HEK293 (cell line): ENCODE data around the gene TPST1.

Experiments
- CTCF ChIA-PET: fragments of 350-600 bp; formaldehyde crosslinking; extraction: SDS; loops from one replicate; lab custom pipeline; 2021; ENCODE audit warnings: antibody characterized with exemption; lab: Yijun Ruan, JAX
- POLR2A ChIA-PET: fragments of 300-600 bp; formaldehyde crosslinking; extraction: SDS; loops from one replicate; lab custom pipeline; 2020; ENCODE audit warnings: antibody characterized with exemption, inconsistent platforms; lab: Yijun Ruan, JAX
- H3K27ac ChIP-seq: fragments of 200-500 bp; sonication (Bioruptor generic); 2 replicates; pipeline ENCODE4 v1.5.1; 2014; ENCODE audit warnings: low read depth, low read length, control low read depth, inconsistent platforms; ENCODE audit errors: extremely low read depth
- H3K36me3 ChIP-seq, 2 experiments: fragments of 200-500 bp in 1 of 2; sonication (Bioruptor generic) in 1 of 2; 1 replicate in 1 of 2; 2 replicates in 1 of 2; pipeline ENCODE4 v1.5.1; 2014 to 2017; ENCODE audit warnings: inconsistent platforms in 2 of 2, low read length in 2 of 2; ENCODE audit not compliant: control insufficient read depth in 2 of 2, insufficient read depth in 1 of 2
- H3K4me1 ChIP-seq: fragments of 200-500 bp; sonication (Bioruptor generic); 2 replicates; pipeline ENCODE4 v1.5.1; 2014; ENCODE audit warnings: mild to moderate bottlenecking, low read length, inconsistent platforms; ENCODE audit not compliant: control insufficient read depth, insufficient read depth
- H3K4me3 ChIP-seq: 2 replicates; pipeline ENCODE4 v1.5.1; 2011; ENCODE audit warnings: low read depth, mild to moderate bottlenecking, control low read depth, low read length, moderate library complexity
- H3K9me3 ChIP-seq: fragments of 200-500 bp; sonication (Bioruptor generic); 2 replicates; pipeline ENCODE4 v1.5.1; 2014; ENCODE audit warnings: low read depth, low read length, inconsistent platforms; ENCODE audit not compliant: control insufficient read depth, insufficient read depth
- BCL11A ChIP-seq: fragments of 450-650 bp; formaldehyde crosslinking; IDR thresholded peaks from 2 replicates; pipeline ENCODE4 v1.5.1; 2016; ENCODE audit warnings: low read depth, missing biosample characterization, missing genetic modification characterization
- GLIS2 ChIP-seq: fragments of 450-650 bp; formaldehyde crosslinking; IDR thresholded peaks from 2 replicates; pipeline ENCODE4 v1.5.1; 2016; ENCODE audit warnings: missing biosample characterization, missing genetic modification characterization
- PRDM1 ChIP-seq: fragments of 450-650 bp; formaldehyde crosslinking; IDR thresholded peaks from 2 replicates; pipeline ENCODE4; 2016; ENCODE audit warnings: missing biosample characterization, missing genetic modification characterization
- PRDM6 ChIP-seq: fragments of 450-650 bp; formaldehyde crosslinking; IDR thresholded peaks from 2 replicates; pipeline ENCODE4 v1.5.1; 2017; ENCODE audit warnings: missing biosample characterization, missing genetic modification characterization
- REPIN1 ChIP-seq: fragments of 450-650 bp; formaldehyde crosslinking; IDR thresholded peaks from 2 replicates; pipeline ENCODE4 v1.5.1; 2017; ENCODE audit warnings: missing biosample characterization, missing genetic modification characterization, low read depth
- SCRT1 ChIP-seq: fragments of 450-650 bp; formaldehyde crosslinking; IDR thresholded peaks from 2 replicates; pipeline ENCODE4 v1.5.1; 2016; ENCODE audit warnings: missing biosample characterization, missing genetic modification characterization, borderline replicate concordance
- TCF7L2 ChIP-seq: IDR thresholded peaks from 2 replicates; pipeline ENCODE4 v1.6.1; 2011; ENCODE audit warnings: low read depth, mild to moderate bottlenecking, inconsistent platforms, low read length, moderate library complexity, borderline replicate concordance
- TRIM28 ChIP-seq: IDR thresholded peaks from 2 replicates; pipeline ENCODE4 v1.6.1; 2011; ENCODE audit warnings: low read length, control low read depth, borderline replicate concordance
- ZEB2 ChIP-seq: fragments of 450-650 bp; formaldehyde crosslinking; IDR thresholded peaks from 2 replicates; pipeline ENCODE4 v1.5.1; 2016; ENCODE audit warnings: missing biosample characterization, missing genetic modification characterization
- ZFP69B ChIP-seq: fragments of 450-650 bp; formaldehyde crosslinking; IDR thresholded peaks from 2 replicates; pipeline ENCODE4 v1.5.1; 2016; ENCODE audit warnings: missing biosample characterization, missing genetic modification characterization
- ZNF10 ChIP-seq: fragments of 450-650 bp; formaldehyde crosslinking; IDR thresholded peaks from 2 replicates; pipeline ENCODE4 v1.5.1; 2017; ENCODE audit warnings: missing biosample characterization, missing genetic modification characterization
- ZNF280C ChIP-seq: fragments of 450-650 bp; formaldehyde crosslinking; IDR thresholded peaks from 2 replicates; pipeline ENCODE4 v1.5.1; 2016; ENCODE audit warnings: missing biosample characterization, missing genetic modification characterization
- ZNF302 ChIP-seq: fragments of 450-650 bp; formaldehyde crosslinking; IDR thresholded peaks from 2 replicates; pipeline ENCODE4 v1.5.1; 2016; ENCODE audit warnings: missing biosample characterization, missing genetic modification characterization, low read depth
- ZNF341 ChIP-seq: fragments of 450-650 bp; formaldehyde crosslinking; IDR thresholded peaks from 2 replicates; pipeline ENCODE4; 2016; ENCODE audit warnings: low read depth, missing biosample characterization, missing genetic modification characterization
- ZNF350 ChIP-seq: fragments of 450-650 bp; formaldehyde crosslinking; IDR thresholded peaks from 2 replicates; pipeline ENCODE4 v1.5.0; 2017; ENCODE audit warnings: missing biosample characterization, mild to moderate bottlenecking, missing genetic modification characterization
- ZNF366 ChIP-seq: fragments of 450-650 bp; formaldehyde crosslinking; conservative IDR thresholded peaks from 2 replicates; pipeline ENCODE4 v1.5.1; 2016; ENCODE audit warnings: missing biosample characterization, missing genetic modification characterization
- ZNF416 ChIP-seq: fragments of 450-650 bp; formaldehyde crosslinking; IDR thresholded peaks from 2 replicates; pipeline ENCODE4 v1.5.1; 2016; ENCODE audit warnings: missing biosample characterization, missing genetic modification characterization
- ZNF423 ChIP-seq: fragments of 450-650 bp; formaldehyde crosslinking; IDR thresholded peaks from 2 replicates; pipeline ENCODE4 v1.5.1; 2016; ENCODE audit warnings: missing biosample characterization, missing genetic modification characterization
- ZNF473 ChIP-seq: fragments of 450-650 bp; formaldehyde crosslinking; IDR thresholded peaks from 2 replicates; pipeline ENCODE4 v1.5.1; 2017; ENCODE audit warnings: missing biosample characterization, missing genetic modification characterization
- ZNF514 ChIP-seq: fragments of 450-650 bp; formaldehyde crosslinking; IDR thresholded peaks from 2 replicates; pipeline ENCODE4 v1.5.1; 2016; ENCODE audit warnings: missing biosample characterization, missing genetic modification characterization
- ZNF561 ChIP-seq: fragments of 450-650 bp; IDR thresholded peaks from 2 replicates; pipeline ENCODE4 v1.5.1; 2018; ENCODE audit warnings: missing biosample characterization, missing genetic modification characterization, borderline replicate concordance
- ZNF654 ChIP-seq: fragments of 450-650 bp; formaldehyde crosslinking; IDR thresholded peaks from 2 replicates; pipeline ENCODE4 v1.5.1; 2016; ENCODE audit warnings: low read depth, missing biosample characterization, missing genetic modification characterization
- ZNF701 ChIP-seq: fragments of 450-650 bp; formaldehyde crosslinking; IDR thresholded peaks from 2 replicates; pipeline ENCODE4 v1.5.1; 2016; ENCODE audit warnings: missing biosample characterization, missing genetic modification characterization
- ZNF704 ChIP-seq: fragments of 450-650 bp; formaldehyde crosslinking; IDR thresholded peaks from 2 replicates; pipeline ENCODE4 v1.5.1; 2016; ENCODE audit warnings: missing biosample characterization, missing genetic modification characterization
- TF ChIP-seq, protein P1 (sequence below): fragments of 450-650 bp; formaldehyde crosslinking; IDR thresholded peaks from 2 replicates; pipeline ENCODE4 v1.5.1; 2016; ENCODE audit warnings: missing biosample characterization, missing genetic modification characterization
- TF ChIP-seq, protein P2 (sequence below): fragments of 450-650 bp; formaldehyde crosslinking; IDR thresholded peaks from 2 replicates; pipeline ENCODE4 v1.5.1; 2016; ENCODE audit warnings: missing biosample characterization, missing genetic modification characterization

Gene TPST1

GRCh38 chr7:66296001-66296521 lies 90.9 kb downstream of the TPST1 start:
- no peak overlapping the region for H3K4me3 ChIP-seq
- no peak overlapping the region for H3K27ac ChIP-seq
- TF ChIP-seq ZNF341 (tag by site-specific recombination) (no peak), ZEB2 (tag by site-specific recombination) (no peak), BCL11A (tag by site-specific recombination) (no peak), ZNF473 (no peak), ZNF366 (tag by site-specific recombination) (no peak), TCF7L2 (no peak), ZNF416 (tag by site-specific recombination) (no peak), PRDM1 (tag by site-specific recombination) (no peak), ZNF704 (tag by site-specific recombination) (no peak), ZFP69B (tag by site-specific recombination) (no peak), ZNF701 (no peak), ZNF302 (no peak), ZNF10 (tag by site-specific recombination) (no peak), ZNF350 (tag by site-specific recombination) (no peak), ZNF654 (tag by site-specific recombination) (no peak), ZNF280C (tag by site-specific recombination) (no peak), ZNF423 (tag by site-specific recombination) (no peak)
- TF ChIP-seq, protein P1, sequence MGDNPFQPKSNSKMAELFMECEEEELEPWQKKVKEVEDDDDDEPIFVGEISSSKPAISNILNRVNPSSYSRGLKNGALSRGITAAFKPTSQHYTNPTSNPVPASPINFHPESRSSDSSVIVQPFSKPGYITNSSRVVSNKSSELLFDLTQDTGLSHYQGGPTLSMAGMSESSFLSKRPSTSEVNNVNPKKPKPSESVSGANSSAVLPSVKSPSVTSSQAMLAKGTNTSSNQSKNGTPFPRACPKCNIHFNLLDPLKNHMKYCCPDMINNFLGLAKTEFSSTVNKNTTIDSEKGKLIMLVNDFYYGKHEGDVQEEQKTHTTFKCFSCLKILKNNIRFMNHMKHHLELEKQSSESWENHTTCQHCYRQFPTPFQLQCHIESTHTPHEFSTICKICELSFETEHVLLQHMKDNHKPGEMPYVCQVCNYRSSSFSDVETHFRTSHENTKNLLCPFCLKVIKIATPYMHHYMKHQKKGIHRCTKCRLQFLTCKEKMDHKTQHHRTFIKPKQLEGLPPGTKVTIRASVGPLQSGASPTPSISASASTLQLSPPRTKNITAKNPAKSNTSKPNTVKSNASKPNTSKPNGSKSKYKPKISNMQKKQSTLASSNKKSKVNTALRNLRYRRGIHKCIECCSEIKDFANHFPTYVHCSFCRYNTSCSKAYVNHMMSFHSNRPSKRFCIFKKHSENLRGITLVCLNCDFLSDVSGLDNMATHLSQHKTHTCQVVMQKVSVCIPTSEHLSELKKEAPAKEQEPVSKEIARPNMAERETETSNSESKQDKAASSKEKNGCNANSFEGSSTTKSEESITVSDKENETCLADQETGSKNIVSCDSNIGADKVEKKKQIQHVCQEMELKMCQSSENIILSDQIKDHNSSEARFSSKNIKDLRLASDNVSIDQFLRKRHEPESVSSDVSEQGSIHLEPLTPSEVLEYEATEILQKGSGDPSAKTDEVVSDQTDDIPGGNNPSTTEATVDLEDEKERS (tag by site-specific recombination) = no peak
- ChIA-PET CTCF (interaction anchor here (0.9 kb wide), 1 partner anchor 9 kb away, joined by 4 read pairs; no protein-coding TSS in a partner anchor), POLR2A (no interaction called here)
- H3K9me3 ChIP-seq = no peaks in the 10 kb centered on the region
- H3K36me3 ChIP-seq = no peaks in the 10 kb centered on the region; a peak in 1 of 3 replicates
- H3K4me1 ChIP-seq = no peaks in the 10 kb centered on the region

DNA sequence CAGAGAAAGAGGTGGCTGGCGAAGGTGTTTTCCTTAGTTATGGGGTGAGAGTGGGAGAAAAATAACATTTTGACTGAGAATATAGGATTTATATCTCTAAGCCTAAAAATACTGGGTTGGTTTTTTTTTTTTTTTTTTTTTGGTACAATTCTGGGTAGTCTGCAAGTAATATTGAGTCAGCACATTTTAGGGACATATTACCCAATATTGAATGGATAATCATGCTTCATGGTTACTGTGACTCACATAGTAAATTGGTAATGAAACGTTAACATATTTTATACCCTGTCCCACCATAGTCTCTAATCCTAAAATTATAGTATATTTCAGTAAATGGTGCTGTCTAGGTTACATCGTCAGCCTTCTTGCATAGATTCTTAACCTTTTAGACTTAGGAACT lies 91.4 kb downstream of the TPST1 start:
- Histone ChIP-seq H3K9me3 (no peaks in the 10 kb centered on the region), H3K36me3 (no peaks in the 10 kb centered on the region; a peak in 1 of 3 replicates), H3K27ac (no peak overlapping the region), H3K4me3 (no peak overlapping the region), H3K4me1 (no peaks in the 10 kb centered on the region)
- ChIA-PET CTCF (no interaction called here), POLR2A (no interaction called here)
- TF ChIP-seq SCRT1 (tag by site-specific recombination) (no peak), PRDM6 (tag by site-specific recombination) (no peak), TRIM28 (no peak), REPIN1 (tag by site-specific recombination) (no peak), ZNF561 (tag by site-specific recombination) (no peak), GLIS2 (no peak), ZNF514 (tag by site-specific recombination) (no peak)
- TF ChIP-seq, protein P2, sequence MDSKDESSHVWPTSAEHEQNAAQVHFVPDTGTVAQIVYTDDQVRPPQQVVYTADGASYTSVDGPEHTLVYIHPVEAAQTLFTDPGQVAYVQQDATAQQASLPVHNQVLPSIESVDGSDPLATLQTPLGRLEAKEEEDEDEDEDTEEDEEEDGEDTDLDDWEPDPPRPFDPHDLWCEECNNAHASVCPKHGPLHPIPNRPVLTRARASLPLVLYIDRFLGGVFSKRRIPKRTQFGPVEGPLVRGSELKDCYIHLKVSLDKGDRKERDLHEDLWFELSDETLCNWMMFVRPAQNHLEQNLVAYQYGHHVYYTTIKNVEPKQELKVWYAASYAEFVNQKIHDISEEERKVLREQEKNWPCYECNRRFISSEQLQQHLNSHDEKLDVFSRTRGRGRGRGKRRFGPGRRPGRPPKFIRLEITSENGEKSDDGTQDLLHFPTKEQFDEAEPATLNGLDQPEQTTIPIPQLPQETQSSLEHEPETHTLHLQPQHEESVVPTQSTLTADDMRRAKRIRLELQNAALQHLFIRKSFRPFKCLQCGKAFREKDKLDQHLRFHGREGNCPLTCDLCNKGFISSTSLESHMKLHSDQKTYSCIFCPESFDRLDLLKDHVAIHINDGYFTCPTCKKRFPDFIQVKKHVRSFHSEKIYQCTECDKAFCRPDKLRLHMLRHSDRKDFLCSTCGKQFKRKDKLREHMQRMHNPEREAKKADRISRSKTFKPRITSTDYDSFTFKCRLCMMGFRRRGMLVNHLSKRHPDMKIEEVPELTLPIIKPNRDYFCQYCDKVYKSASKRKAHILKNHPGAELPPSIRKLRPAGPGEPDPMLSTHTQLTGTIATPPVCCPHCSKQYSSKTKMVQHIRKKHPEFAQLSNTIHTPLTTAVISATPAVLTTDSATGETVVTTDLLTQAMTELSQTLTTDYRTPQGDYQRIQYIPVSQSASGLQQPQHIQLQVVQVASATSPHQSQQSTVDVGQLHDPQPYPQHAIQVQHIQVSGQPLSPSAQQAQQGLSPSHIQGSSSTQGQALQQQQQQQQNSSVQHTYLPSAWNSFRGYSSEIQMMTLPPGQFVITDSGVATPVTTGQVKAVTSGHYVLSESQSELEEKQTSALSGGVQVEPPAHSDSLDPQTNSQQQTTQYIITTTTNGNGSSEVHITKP (tag by site-specific recombination) = no peak
